GM13977 (cell line): ENCODE results near the gene ELOB.

ENCODE experiments used
- DNase-seq: peaks from one replicate; pipeline ENCODE4 v3.0.0; 2012; ENCODE audit warnings: low spot score
- in situ Hi-C: fragments of 300-500 bp; cut with MboI; formaldehyde crosslinking; loops from one replicate; pipeline ENCODE4 v1.12.0; 2022; ENCODE audit warnings: low sequenced_read_pairs, low pct_unique_long_range_greater_than_20kb, mixed read lengths, inconsistent platforms; ENCODE audit not compliant: unreplicated experiment
- TF ChIP-seq, protein P1 (sequence below): IDR thresholded peaks from 2 replicates; pipeline ENCODE4 v1.5.1; 2012; ENCODE audit warnings: mild to moderate bottlenecking, control low read depth; ENCODE audit not compliant: insufficient read depth; ENCODE audit errors: extremely low read depth, missing control alignments

ELOB gene

DNA sequence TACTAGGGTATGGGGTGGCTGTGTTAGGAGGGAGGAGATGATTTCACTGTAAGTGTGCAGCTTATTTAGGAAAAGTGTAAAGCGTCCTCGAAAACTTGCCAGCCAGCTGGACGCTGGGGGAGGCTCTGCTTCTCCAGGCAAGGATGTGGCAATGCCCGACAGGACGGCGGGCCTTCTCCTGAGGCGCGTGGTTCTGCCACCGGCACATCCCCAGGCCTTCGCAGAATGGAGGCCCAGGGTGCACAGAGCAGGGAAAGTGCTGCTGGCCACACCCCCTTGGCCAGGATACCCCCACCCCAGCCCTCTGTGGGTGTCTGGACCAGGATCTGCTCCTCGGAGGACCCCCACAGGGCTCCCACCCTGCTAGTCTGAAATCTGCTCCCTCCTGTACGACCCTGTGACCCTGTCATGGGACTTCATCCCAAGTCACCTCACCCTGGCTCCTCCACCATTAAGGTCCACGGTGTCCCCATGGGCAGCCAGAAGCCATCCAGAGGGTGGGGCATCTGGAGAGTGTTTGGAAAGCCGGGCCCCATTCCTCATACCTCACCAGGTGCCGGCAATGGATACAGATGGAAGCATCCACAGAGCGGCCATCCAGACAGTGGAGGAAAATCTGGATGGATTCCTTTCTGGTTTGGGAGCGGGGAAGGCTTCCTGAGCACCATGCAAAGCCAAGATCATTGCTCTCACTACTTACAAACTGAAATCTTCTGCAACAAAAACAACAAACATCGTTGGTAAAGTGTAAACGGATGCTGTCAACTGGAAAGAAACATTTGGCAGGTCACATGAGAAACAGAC lies 33.9 kb downstream of the ELOB start:
- in situ Hi-C loops, result no loop called here
- DNase-seq, result no peak
- TF ChIP-seq, protein P1, sequence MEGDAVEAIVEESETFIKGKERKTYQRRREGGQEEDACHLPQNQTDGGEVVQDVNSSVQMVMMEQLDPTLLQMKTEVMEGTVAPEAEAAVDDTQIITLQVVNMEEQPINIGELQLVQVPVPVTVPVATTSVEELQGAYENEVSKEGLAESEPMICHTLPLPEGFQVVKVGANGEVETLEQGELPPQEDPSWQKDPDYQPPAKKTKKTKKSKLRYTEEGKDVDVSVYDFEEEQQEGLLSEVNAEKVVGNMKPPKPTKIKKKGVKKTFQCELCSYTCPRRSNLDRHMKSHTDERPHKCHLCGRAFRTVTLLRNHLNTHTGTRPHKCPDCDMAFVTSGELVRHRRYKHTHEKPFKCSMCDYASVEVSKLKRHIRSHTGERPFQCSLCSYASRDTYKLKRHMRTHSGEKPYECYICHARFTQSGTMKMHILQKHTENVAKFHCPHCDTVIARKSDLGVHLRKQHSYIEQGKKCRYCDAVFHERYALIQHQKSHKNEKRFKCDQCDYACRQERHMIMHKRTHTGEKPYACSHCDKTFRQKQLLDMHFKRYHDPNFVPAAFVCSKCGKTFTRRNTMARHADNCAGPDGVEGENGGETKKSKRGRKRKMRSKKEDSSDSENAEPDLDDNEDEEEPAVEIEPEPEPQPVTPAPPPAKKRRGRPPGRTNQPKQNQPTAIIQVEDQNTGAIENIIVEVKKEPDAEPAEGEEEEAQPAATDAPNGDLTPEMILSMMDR, result no peak

DNA sequence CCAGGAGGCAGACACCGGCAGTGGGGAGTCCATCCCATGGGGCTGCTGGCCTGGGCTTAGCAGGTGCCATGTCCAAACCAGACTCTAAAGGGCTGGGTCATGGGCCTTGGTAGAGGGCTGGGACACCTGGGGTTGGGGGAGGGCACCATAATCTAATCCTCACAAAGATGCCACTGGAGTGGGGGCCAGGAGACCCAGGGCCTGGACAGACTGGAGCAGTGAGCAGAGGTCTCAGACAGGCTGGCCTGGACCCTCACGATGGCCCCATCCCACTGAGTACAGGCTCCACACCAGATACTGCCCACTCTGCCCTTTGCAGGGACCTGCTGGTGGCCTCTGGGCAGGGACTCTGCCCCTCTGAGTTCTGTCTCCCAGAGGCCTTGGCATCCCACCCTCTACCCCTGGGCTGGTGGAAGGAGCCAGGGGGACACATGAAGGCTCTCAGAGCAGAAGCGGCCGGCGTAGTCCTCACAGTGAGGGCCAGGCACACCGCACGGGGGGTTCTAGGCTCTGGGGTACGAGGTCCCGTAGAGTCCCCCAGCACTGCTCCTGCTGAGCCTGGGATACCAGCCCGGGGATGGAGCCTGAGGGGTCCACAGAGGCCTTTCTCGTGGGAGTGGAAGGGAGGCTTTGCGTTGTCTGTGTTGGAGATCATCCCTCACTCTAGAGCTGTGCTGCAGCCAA lies 34.6 kb downstream of the ELOB start:
- no peak for DNase-seq
- TF ChIP-seq, protein P1, result no peak
- in situ Hi-C loops, result no loop called here

DNA sequence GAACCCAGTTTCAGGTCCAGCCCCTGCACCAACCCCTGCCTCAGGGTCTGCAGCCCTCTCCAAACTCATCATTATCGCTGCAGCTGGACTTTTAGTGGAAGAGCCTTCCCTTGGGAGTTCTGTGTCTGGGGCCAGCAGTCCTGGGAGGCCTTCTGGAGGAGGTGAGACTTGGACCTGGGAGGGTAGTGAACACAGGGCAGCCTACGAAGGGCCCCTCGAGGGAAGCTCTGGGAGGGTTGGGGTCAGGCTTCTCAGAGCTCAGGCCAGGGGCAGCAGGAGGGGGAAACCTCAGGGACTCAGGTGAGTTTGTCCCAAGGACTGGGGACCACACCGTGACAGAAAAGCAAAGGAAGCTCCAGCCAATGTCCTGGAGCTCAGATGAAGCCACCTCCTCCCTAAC lies 35.9 kb downstream of the ELOB start:
- in situ Hi-C loops, result no loop called here
- no peak for DNase-seq
- TF ChIP-seq, protein P1, result no peak

DNA sequence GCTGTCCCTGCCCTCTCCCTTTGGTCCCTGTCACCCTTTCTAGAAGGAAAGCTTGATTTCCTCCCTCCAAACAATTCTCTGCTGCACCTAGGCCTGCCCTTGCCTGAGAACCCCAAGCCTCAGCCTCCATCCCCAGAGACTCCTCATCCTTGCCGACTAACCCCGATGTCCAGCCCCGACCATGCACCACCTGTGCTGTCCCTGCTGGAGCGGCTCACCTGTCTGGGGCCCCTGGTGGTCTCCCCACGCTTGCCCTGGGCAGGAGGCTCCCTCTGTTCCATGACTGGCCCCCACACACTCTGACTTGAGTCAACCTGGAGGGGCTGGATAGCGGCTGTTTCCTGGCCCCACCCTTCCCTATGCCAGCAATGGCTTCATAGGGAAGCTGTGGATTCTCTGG lies 36.6 kb downstream of the ELOB start:
- in situ Hi-C loops, result no loop called here

DNA sequence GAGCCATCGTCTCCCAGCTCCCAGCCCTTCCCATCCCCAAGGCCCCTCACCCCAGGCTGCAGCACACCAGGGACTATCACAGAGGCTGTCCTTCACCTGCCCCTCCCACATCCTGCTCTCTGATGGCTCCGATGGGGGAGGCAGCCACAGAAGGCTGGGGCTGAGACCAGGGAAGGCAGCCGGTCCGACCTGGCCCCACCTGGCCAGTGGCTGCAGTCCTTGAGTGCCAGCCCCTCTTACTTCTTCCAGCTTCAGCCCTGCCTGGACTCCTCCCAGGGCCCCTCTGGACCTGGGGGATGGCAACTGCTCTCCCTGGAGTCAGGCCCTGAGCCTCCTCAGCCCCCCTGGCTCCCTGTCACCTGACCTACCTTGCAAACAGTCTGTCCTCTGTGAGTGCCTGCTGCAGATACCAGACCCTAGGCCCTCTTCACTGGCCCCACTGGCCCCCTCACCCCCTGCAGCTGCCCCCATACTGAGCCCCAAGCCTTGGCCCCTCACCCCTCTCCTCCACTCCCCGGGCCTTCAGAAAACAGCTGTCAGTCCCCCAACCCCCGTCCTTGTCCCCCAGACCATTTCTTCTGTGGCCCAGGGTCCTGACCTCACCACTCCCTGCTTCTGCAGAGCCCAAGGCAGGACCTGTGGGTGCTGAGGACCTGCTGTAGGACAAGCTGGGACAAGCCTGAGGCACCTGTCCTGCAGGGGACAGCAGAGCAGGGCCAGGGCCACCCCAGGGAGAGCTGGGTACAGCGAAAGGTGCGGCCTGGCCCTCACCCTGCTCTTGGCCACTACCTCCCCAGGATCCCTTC lies 37.3 kb downstream of the ELOB start:
- TF ChIP-seq, protein P1, result no peak
- DNase-seq, result no peak
- in situ Hi-C loops, result no loop called here

More for the DNA sequence above, 36.6 kb downstream of the ELOB start:
- DNase-seq, result no peak
- TF ChIP-seq, protein P1, result no peak

DNA sequence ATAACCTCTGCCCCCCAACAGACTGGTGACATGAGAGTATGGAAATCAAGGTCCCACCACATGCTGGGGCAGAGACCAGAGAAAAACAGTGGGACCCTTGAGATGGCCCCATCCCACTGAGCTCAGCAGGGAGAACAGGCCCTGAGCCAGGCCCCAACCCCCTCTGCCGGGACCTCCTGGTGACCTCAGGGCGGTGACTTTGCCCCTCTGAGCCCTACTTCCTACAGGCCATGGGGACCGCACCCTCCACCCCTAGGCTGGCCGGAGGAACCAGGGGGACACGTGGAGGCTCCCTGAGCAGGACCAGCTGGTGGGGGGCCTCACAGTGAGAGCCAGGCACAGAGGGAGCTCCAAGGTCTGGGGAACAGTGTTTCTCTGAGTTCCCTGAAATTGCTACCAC lies 38.5 kb downstream of the ELOB start:
- in situ Hi-C loops, result no loop called here
- TF ChIP-seq, protein P1, result no peak
- no peak for DNase-seq
